Fibroblast of lung (primary cell): Measurements from ENCODE around the gene ASIC4. TPM values are rescaled to one million over a fixed set of nuclear protein-coding genes. Genes with fewer than 3 reads are reported as not detected.

Experiments used
- DNase-seq, 2 donors: peaks; one replicate each; pipeline versions ENCODE4 v3.0.0 to v3.0.0-alpha.2; 2010; ENCODE audit warnings: low read depth in 2 of 2
- H2AFZ ChIP-seq: 2 replicates; pipeline ENCODE4 v1.5.1; 2012; ENCODE audit warnings: low read length, control low read depth, inconsistent platforms
- H3K27ac ChIP-seq: 2 replicates; pipeline ENCODE4 v1.5.1; 2011; ENCODE audit warnings: low read length, control low read depth; ENCODE audit not compliant: insufficient read depth
- H3K27me3 ChIP-seq: 2 replicates; pipeline ENCODE4 v1.5.1; 2011; ENCODE audit warnings: mild to moderate bottlenecking, low read length; ENCODE audit not compliant: control insufficient read depth, insufficient read depth
- H3K36me3 ChIP-seq: 2 replicates; pipeline ENCODE4 v1.5.1; 2011; ENCODE audit warnings: low read length; ENCODE audit not compliant: control insufficient read depth, insufficient read depth
- H3K4me1 ChIP-seq: 2 replicates; pipeline ENCODE4 v1.5.1; 2011; ENCODE audit warnings: low read length; ENCODE audit not compliant: control insufficient read depth, insufficient read depth; ENCODE audit errors: extremely low read depth
- H3K4me2 ChIP-seq: 2 replicates; pipeline ENCODE4 v1.5.1; 2011; ENCODE audit warnings: low read length, control low read depth; ENCODE audit not compliant: insufficient read depth; ENCODE audit errors: extremely low read depth
- H3K4me3 ChIP-seq, 4 experiments: fragments of 200-600 bp in 1 of 4; sonication (generic) in 1 of 4; replicated peaks in 1 of 4; 2 replicates each; pipeline ENCODE4 v1.5.1; 2011 to 2016; ENCODE audit warnings: low read length in 4 of 4, low read depth in 3 of 4, mild to moderate bottlenecking in 3 of 4, control low read depth in 2 of 4, inconsistent platforms in 1 of 4, mixed read lengths in 1 of 4; ENCODE audit not compliant: insufficient read depth in 1 of 4; ENCODE audit errors: control extremely low read depth in 1 of 4
- H3K79me2 ChIP-seq: 2 replicates; pipeline ENCODE4 v1.5.1; 2012; ENCODE audit warnings: mild to moderate bottlenecking, low read length, inconsistent platforms; ENCODE audit not compliant: control insufficient read depth, insufficient read depth
- H3K9ac ChIP-seq: 2 replicates; pipeline ENCODE4 v1.5.1; 2011; ENCODE audit warnings: mild to moderate bottlenecking, low read length, control low read depth; ENCODE audit not compliant: insufficient read depth
- H3K9me3 ChIP-seq: 2 replicates; pipeline ENCODE4 v1.5.1; 2012; ENCODE audit warnings: low read depth, low read length; ENCODE audit not compliant: control insufficient read depth, insufficient read depth
- H4K20me1 ChIP-seq: 2 replicates; pipeline ENCODE4 v1.5.1; 2011; ENCODE audit warnings: low read length; ENCODE audit not compliant: control insufficient read depth, insufficient read depth; ENCODE audit errors: extremely low read depth
- EZH2 ChIP-seq: IDR thresholded peaks from 2 replicates; pipeline ENCODE4 v1.5.1; 2012; ENCODE audit warnings: low read length, control low read depth, mild to moderate bottlenecking; ENCODE audit errors: missing control alignments
- polyA plus RNA-seq, 2 donors: library from polyadenylated mRNA; depleted of rRNA in 1 of 2; stranded (reverse) in 1 of 2; unstranded in 1 of 2; fragments of >200 nt; gene quantifications; 2 replicates each; pipeline ENCODE4 v1.2.1, GENCODE V29; 2011 to 2012; ENCODE audit warnings: missing spikeins in 1 of 2
- total RNA-seq: library from RNA; depleted of rRNA; stranded (reverse); fragments of >200 nt; gene quantifications from 2 replicates; pipeline ENCODE4 v1.2.1, GENCODE V29; 2014
- TF ChIP-seq, protein P1 (sequence below), 2 donors: IDR thresholded peaks in 1 of 2; conservative IDR thresholded peaks in 1 of 2; 1 replicate in 1 of 2; 2 replicates in 1 of 2; pipeline ENCODE4 v1.5.1; 2011 to 2012; ENCODE audit warnings: low read length in 2 of 2, control low read depth in 1 of 2, inconsistent platforms in 1 of 2, low read depth in 1 of 2, mild to moderate bottlenecking in 1 of 2

Gene ASIC4
- total and polyA plus RNA-seq, 2 donors (not counting 1 experiment from before 2014, with no cell fraction given) = 0.33 TPM; not detected in 1

DNA sequence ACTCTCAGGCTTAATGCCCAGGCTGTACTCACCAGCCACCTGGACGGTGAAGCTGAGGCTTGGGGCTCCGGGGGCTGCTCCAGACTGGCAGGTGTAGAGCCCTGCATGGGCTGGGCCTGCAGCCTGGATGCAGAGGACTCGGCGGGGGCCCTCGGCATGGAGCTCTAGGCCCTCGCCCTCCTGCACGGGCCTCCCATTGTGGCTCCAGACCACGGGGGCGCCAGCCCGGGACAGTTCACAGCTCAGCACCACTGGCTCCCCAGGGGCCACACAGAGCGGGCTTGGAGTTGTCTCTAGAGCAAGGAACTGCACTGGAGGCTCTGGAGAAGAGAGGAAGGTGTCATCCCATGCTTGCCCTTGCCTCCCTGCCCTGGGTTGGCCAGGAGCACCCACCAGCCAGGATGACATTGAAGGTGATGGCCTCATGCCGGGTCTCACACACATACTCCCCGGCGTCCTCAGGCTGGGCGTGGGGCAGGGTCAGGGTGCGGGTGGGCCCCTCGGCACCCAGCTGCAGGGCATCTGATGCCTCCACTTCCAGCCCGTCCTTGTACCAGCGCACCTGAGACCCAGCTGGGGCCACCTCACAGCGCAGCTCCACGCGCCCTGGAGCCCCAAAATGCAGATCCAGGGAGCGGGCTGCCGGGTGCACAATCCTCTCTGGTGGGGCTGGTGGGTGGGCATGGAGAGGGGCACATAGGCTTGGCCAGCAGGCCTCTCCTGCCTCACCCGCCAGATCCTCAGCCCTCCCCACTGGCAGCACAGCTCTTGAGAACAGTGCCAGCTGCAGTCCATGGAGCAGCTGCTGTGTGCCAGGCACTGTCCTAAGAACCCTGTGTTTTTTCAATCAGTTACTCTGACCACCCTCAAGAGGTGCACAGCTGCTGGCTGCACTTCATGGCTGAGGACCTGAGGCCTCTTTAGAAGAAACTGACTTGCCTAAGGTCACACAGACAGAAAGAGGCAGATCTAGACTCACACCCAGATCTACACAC, 43.8 kb downstream of the ASIC4 start:
- Histone ChIP-seq H3K9ac (no peak overlapping the region), H3K36me3 (no peaks in the 10 kb centered on the region), H2AFZ (no peak overlapping the region), H3K4me1 (no peaks in the 10 kb centered on the region), H3K27ac (no peak overlapping the region), H3K4me3 (no peak overlapping the region), H3K9me3 (no peaks in the 10 kb centered on the region), H3K79me2 (no peaks in the 10 kb centered on the region), H3K4me2 (no peak overlapping the region), H3K27me3 (no peaks in the 10 kb centered on the region), H4K20me1 (no peaks in the 10 kb centered on the region)
- DNase-seq = no peak
- TF ChIP-seq, protein P1, sequence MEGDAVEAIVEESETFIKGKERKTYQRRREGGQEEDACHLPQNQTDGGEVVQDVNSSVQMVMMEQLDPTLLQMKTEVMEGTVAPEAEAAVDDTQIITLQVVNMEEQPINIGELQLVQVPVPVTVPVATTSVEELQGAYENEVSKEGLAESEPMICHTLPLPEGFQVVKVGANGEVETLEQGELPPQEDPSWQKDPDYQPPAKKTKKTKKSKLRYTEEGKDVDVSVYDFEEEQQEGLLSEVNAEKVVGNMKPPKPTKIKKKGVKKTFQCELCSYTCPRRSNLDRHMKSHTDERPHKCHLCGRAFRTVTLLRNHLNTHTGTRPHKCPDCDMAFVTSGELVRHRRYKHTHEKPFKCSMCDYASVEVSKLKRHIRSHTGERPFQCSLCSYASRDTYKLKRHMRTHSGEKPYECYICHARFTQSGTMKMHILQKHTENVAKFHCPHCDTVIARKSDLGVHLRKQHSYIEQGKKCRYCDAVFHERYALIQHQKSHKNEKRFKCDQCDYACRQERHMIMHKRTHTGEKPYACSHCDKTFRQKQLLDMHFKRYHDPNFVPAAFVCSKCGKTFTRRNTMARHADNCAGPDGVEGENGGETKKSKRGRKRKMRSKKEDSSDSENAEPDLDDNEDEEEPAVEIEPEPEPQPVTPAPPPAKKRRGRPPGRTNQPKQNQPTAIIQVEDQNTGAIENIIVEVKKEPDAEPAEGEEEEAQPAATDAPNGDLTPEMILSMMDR (conservative IDR thresholded peaks at IDR 0.05 in 1 of 2, IDR thresholded peaks at IDR 0.05 in 1 of 2; ENCODE audit: low read depth in 1 of 2, low read length in 2 of 2) = no peak
- TF ChIP-seq EZH2 = no peak

- no peak overlapping the region for H3K4me2 ChIP-seq
- H2AFZ ChIP-seq = no peak overlapping the region
- H3K9me3 ChIP-seq = no peaks in the 10 kb centered on the region
- no peak overlapping the region for H3K4me3 ChIP-seq
- no peaks in the 10 kb centered on the region for H3K4me1 ChIP-seq
- TF ChIP-seq, protein P1 (conservative IDR thresholded peaks at IDR 0.05 in 1 of 2, IDR thresholded peaks at IDR 0.05 in 1 of 2; ENCODE audit: low read depth in 1 of 2, low read length in 2 of 2) = no peak
- no peak for TF ChIP-seq EZH2
- H3K36me3 ChIP-seq = no peaks in the 10 kb centered on the region
- H3K27me3 ChIP-seq = no peaks in the 10 kb centered on the region
- no peak overlapping the region for H3K27ac ChIP-seq
- no peaks in the 10 kb centered on the region for H4K20me1 ChIP-seq
- H3K79me2 ChIP-seq = no peaks in the 10 kb centered on the region
- DNase-seq = no peak
- no peak overlapping the region for H3K9ac ChIP-seq
These were observed 45.1 kb downstream of the ASIC4 start for GRCh38 chr2:219559156-219559915.
